Hepatocyte (in vitro differentiated cells): ENCODE measurements around the gene ANKS1B.

ENCODE experiments used
- CTCF ChIP-seq: fragments of 200-600 bp; sonication (generic); IDR thresholded peaks from 2 replicates; pipeline ENCODE4 v1.5.1; 2016; ENCODE audit warnings: antibody characterized with exemption, mild to moderate bottlenecking; ENCODE audit not compliant: poor library complexity
- EZH2 ChIP-seq: fragments of 200-600 bp; sonication (generic); IDR thresholded peaks from 2 replicates; pipeline ENCODE4 v1.6.1; 2016; ENCODE audit warnings: antibody characterized with exemption, mild to moderate bottlenecking, borderline replicate concordance

- TF ChIP-seq CTCF (peak; percentile 5), EZH2 (no peak)
Measured at GRCh38 chr12:98838231-98838647, 1146.5 kb downstream of the ANKS1B start.
